ENCODE results near the gene RAD17.
"Not testable (repeated sequence)": the region's sequence is repeated elsewhere in the genome, so short reads cannot be mapped to it uniquely, and the experiment has no call there.

Gene RAD17

GRCh38 chr5:69431424-69432303 lies 62.0 kb downstream of the RAD17 start:
- Histone ChIP-seq H3K9me3 (ENCODE audit: insufficient read depth, low read length) (no peaks in the 10 kb centered on the region), H3K9ac (ENCODE audit: insufficient read length, low read depth) (no peak overlapping the region), H3K4me1 (ENCODE audit: insufficient read depth, insufficient read length) (no peaks in the 10 kb centered on the region), H3K27me3 (ENCODE audit: insufficient read depth, insufficient read length) (no peaks in the 10 kb centered on the region), H3K4me3 (ENCODE audit: insufficient read length, low read depth) (no peak overlapping the region), H3K36me3 (ENCODE audit: insufficient read depth, insufficient read length, low read length) (peaks cover 11% of the 10 kb centered on the region)
- no peak for TF ChIP-seq SUZ12 (IDR thresholded peaks at IDR 0.05; ENCODE audit: extremely low read depth, insufficient read depth, insufficient read length)
- no peak for TF ChIP-seq ZNF274 (IDR thresholded peaks at IDR 0.05; ENCODE audit: low read depth, low read length)
- TF ChIP-seq YY1 (IDR thresholded peaks at IDR 0.05; ENCODE audit: insufficient read depth, insufficient read length): no peak
- no peak for DNase-seq (ENCODE audit: low read depth, low spot score)

GRCh38 chr5:69432412-69433206 lies 63.0 kb downstream of the RAD17 start:
- Histone ChIP-seq H3K4me3 (ENCODE audit: insufficient read length, low read depth) (no peak overlapping the region), H3K36me3 (ENCODE audit: insufficient read depth, insufficient read length, low read length) (peaks cover 11% of the 10 kb centered on the region), H3K9me3 (ENCODE audit: insufficient read depth, low read length) (no peaks in the 10 kb centered on the region), H3K9ac (ENCODE audit: insufficient read length, low read depth) (no peak overlapping the region), H3K4me1 (ENCODE audit: insufficient read depth, insufficient read length) (no peaks in the 10 kb centered on the region), H3K27me3 (ENCODE audit: insufficient read depth, insufficient read length) (no peaks in the 10 kb centered on the region)
- TF ChIP-seq SUZ12 (IDR thresholded peaks at IDR 0.05; ENCODE audit: extremely low read depth, insufficient read depth, insufficient read length) (no peak), YY1 (IDR thresholded peaks at IDR 0.05; ENCODE audit: insufficient read depth, insufficient read length) (no peak), ZNF274 (IDR thresholded peaks at IDR 0.05; ENCODE audit: low read depth, low read length) (no peak)
- no peak for DNase-seq (ENCODE audit: low read depth, low spot score)

GRCh38 chr5:69435276-69435884 lies 65.8 kb downstream of the RAD17 start:
- not testable (repeated sequence) for H3K4me1 ChIP-seq (ENCODE audit: insufficient read depth, insufficient read length); DNase-seq (ENCODE audit: low read depth, low spot score); H3K9ac ChIP-seq (ENCODE audit: insufficient read length, low read depth)

GRCh38 chr5:69444127-69444754 lies 74.6 kb downstream of the RAD17 start:
- no peaks in the 10 kb centered on the region for H3K9me3 ChIP-seq (ENCODE audit: insufficient read depth, low read length)

More at GRCh38 chr5:69435276-69435884, 65.8 kb downstream of the RAD17 start:
- not testable (repeated sequence) for H3K9me3 ChIP-seq (ENCODE audit: insufficient read depth, low read length); H3K4me3 ChIP-seq (ENCODE audit: insufficient read length, low read depth); H3K27me3 ChIP-seq (ENCODE audit: insufficient read depth, insufficient read length)
- peaks cover 11% of the 10 kb centered on the region for H3K36me3 ChIP-seq (ENCODE audit: insufficient read depth, insufficient read length, low read length)

GRCh38 chr5:69449511-69449910 lies 79.9 kb downstream of the RAD17 start:
- Histone ChIP-seq H3K4me3 (ENCODE audit: insufficient read length, low read depth) (no peak overlapping the region), H3K9ac (ENCODE audit: insufficient read length, low read depth) (no peak overlapping the region), H3K9me3 (ENCODE audit: insufficient read depth, low read length) (no peaks in the 10 kb centered on the region), H3K27me3 (ENCODE audit: insufficient read depth, insufficient read length) (no peaks in the 10 kb centered on the region), H3K4me1 (ENCODE audit: insufficient read depth, insufficient read length) (no peaks in the 10 kb centered on the region), H3K36me3 (ENCODE audit: insufficient read depth, insufficient read length, low read length) (no peaks in the 10 kb centered on the region)
- TF ChIP-seq ZNF274 (IDR thresholded peaks at IDR 0.05; ENCODE audit: low read depth, low read length) (no peak), SUZ12 (IDR thresholded peaks at IDR 0.05; ENCODE audit: extremely low read depth, insufficient read depth, insufficient read length) (no peak), YY1 (IDR thresholded peaks at IDR 0.05; ENCODE audit: insufficient read depth, insufficient read length) (no peak)
- DNase-seq (ENCODE audit: low read depth, low spot score): no peak

More at GRCh38 chr5:69444127-69444754, 74.6 kb downstream of the RAD17 start:
- no peak overlapping the region for H3K9ac ChIP-seq (ENCODE audit: insufficient read length, low read depth)
- no peaks in the 10 kb centered on the region for H3K36me3 ChIP-seq (ENCODE audit: insufficient read depth, insufficient read length, low read length)
- no peaks in the 10 kb centered on the region for H3K27me3 ChIP-seq (ENCODE audit: insufficient read depth, insufficient read length)
- no peak overlapping the region for H3K4me3 ChIP-seq (ENCODE audit: insufficient read length, low read depth)
- TF ChIP-seq YY1 (IDR thresholded peaks at IDR 0.05; ENCODE audit: insufficient read depth, insufficient read length): no peak
- TF ChIP-seq ZNF274 (IDR thresholded peaks at IDR 0.05; ENCODE audit: low read depth, low read length): no peak
- TF ChIP-seq SUZ12 (IDR thresholded peaks at IDR 0.05; ENCODE audit: extremely low read depth, insufficient read depth, insufficient read length): no peak
- no peaks in the 10 kb centered on the region for H3K4me1 ChIP-seq (ENCODE audit: insufficient read depth, insufficient read length)
- no peak for DNase-seq (ENCODE audit: low read depth, low spot score)

- no peak overlapping the region for H3K9ac ChIP-seq (ENCODE audit: insufficient read length, low read depth)
- H3K36me3 ChIP-seq (ENCODE audit: insufficient read depth, insufficient read length, low read length): no peaks in the 10 kb centered on the region
- no peaks in the 10 kb centered on the region for H3K4me1 ChIP-seq (ENCODE audit: insufficient read depth, insufficient read length)
- DNase-seq (ENCODE audit: low read depth, low spot score): no peak
- no peak for TF ChIP-seq YY1 (IDR thresholded peaks at IDR 0.05; ENCODE audit: insufficient read depth, insufficient read length)
- TF ChIP-seq ZNF274 (IDR thresholded peaks at IDR 0.05; ENCODE audit: low read depth, low read length): no peak
- TF ChIP-seq SUZ12 (IDR thresholded peaks at IDR 0.05; ENCODE audit: extremely low read depth, insufficient read depth, insufficient read length): no peak
- H3K9me3 ChIP-seq (ENCODE audit: insufficient read depth, low read length): no peaks in the 10 kb centered on the region
- H3K27me3 ChIP-seq (ENCODE audit: insufficient read depth, insufficient read length): no peaks in the 10 kb centered on the region
- H3K4me3 ChIP-seq (ENCODE audit: insufficient read length, low read depth): no peak overlapping the region
Measured at GRCh38 chr5:69450116-69450515, 80.5 kb downstream of the RAD17 start.

GRCh38 chr5:69450527-69450926 lies 80.9 kb downstream of the RAD17 start:
- not testable (repeated sequence) for H3K4me3 ChIP-seq (ENCODE audit: insufficient read length, low read depth); DNase-seq (ENCODE audit: low read depth, low spot score); H3K36me3 ChIP-seq (ENCODE audit: insufficient read depth, insufficient read length, low read length); H3K9me3 ChIP-seq (ENCODE audit: insufficient read depth, low read length); H3K27me3 ChIP-seq (ENCODE audit: insufficient read depth, insufficient read length); H3K9ac ChIP-seq (ENCODE audit: insufficient read length, low read depth); H3K4me1 ChIP-seq (ENCODE audit: insufficient read depth, insufficient read length)

Measured in NT2/D1 (cell line).